Stimulated activated effector memory CD8-positive, alpha-beta T cell treated with anti-CD3 and anti-CD28 coated beads, Interleukin-12 subunit alpha, Interleukin-12 subunit beta, amount 100 ng/mL, for 72 hours (primary cell): ENCODE results near the gene ZNF165.
"Not testable (repeated sequence)": the region's sequence is repeated elsewhere in the genome, so short reads cannot be mapped to it uniquely, and the experiment has no call there.

Experiments
- ATAC-seq: fragments of 150-1000 bp; cut with Tn5 transposase; 2 replicates; pipeline ENCODE4 v1.10.0; 2021
- DNase-seq, 2 donors: peaks; one replicate each; pipeline ENCODE4 v3.0.0; 2021 to 2022; ENCODE audit warnings: low spot score in 2 of 2
- H3K27ac Mint-ChIP-seq: one replicate; pipeline ENCODE4 v1.8.0; 2022; ENCODE audit warnings: mild to moderate bottlenecking, mixed read lengths
- H3K36me3 Mint-ChIP-seq: one replicate; pipeline ENCODE4 v1.8.0; 2022; ENCODE audit warnings: mild to moderate bottlenecking, mixed read lengths
- H3K4me1 Mint-ChIP-seq: one replicate; pipeline ENCODE4 v1.8.0; 2022; ENCODE audit warnings: mixed read lengths
- H3K4me3 Mint-ChIP-seq: one replicate; pipeline ENCODE4 v1.8.0; 2022; ENCODE audit warnings: mild to moderate bottlenecking, mixed read lengths
- H3K9me3 Mint-ChIP-seq: one replicate; pipeline ENCODE4 v1.8.0; 2022; ENCODE audit warnings: mixed read lengths

Gene ZNF165

GRCh38 chr6:28104392-28105244, 24.2 kb downstream of the ZNF165 start:
- peak; percentile 73 to 90 for DNase-seq
- Mint-ChIP-seq H3K4me3 (peak overlapping the region; percentile 82), H3K9me3 (peaks cover 3% of the 10 kb centered on the region), H3K36me3 (no peaks in the 10 kb centered on the region), H3K27ac (peak overlapping the region; percentile 88), H3K4me1 (peaks cover 12% of the 10 kb centered on the region)
- peak; percentile 100 for ATAC-seq

GRCh38 chr6:28105245-28105639, 24.9 kb downstream of the ZNF165 start:
- Mint-ChIP-seq H3K27ac (peak overlapping the region; percentile 88), H3K4me1 (peaks cover 12% of the 10 kb centered on the region), H3K4me3 (peak overlapping the region; percentile 82), H3K9me3 (peaks cover 3% of the 10 kb centered on the region), H3K36me3 (no peaks in the 10 kb centered on the region)
- no peak for DNase-seq
- ATAC-seq = peak; percentile 24

GRCh38 chr6:28107506-28107905, 27.1 kb downstream of the ZNF165 start:
- no peak overlapping the region for H3K4me3 Mint-ChIP-seq
- H3K9me3 Mint-ChIP-seq = peaks cover 3% of the 10 kb centered on the region
- no peak overlapping the region for H3K27ac Mint-ChIP-seq
- H3K36me3 Mint-ChIP-seq = no peaks in the 10 kb centered on the region
- no peak for ATAC-seq
- no peak for DNase-seq
- H3K4me1 Mint-ChIP-seq = peaks cover 12% of the 10 kb centered on the region

GRCh38 chr6:28111964-28112363, 31.6 kb downstream of the ZNF165 start:
- Mint-ChIP-seq H3K4me3 (no peak overlapping the region), H3K27ac (no peak overlapping the region), H3K9me3 (no peaks in the 10 kb centered on the region), H3K4me1 (no peaks in the 10 kb centered on the region), H3K36me3 (peaks cover 18% of the 10 kb centered on the region)
- no peak for DNase-seq
- ATAC-seq = no peak

GRCh38 chr6:28115799-28116198, 35.4 kb downstream of the ZNF165 start:
- Mint-ChIP-seq H3K4me3 (no peak overlapping the region), H3K4me1 (no peaks in the 10 kb centered on the region), H3K27ac (no peak overlapping the region), H3K36me3 (peaks cover 53% of the 10 kb centered on the region), H3K9me3 (no peaks in the 10 kb centered on the region)
- DNase-seq = no peak
- no peak for ATAC-seq

- H3K4me1 Mint-ChIP-seq = no peaks in the 10 kb centered on the region
- no peak overlapping the region for H3K4me3 Mint-ChIP-seq
- no peaks in the 10 kb centered on the region for H3K9me3 Mint-ChIP-seq
- peaks cover 70% of the 10 kb centered on the region for H3K36me3 Mint-ChIP-seq
- ATAC-seq (no peak), DNase-seq (no peak)
- no peak overlapping the region for H3K27ac Mint-ChIP-seq
Measured at GRCh38 chr6:28117386-28118050, 37.1 kb downstream of the ZNF165 start.

GRCh38 chr6:28118217-28118616, 37.8 kb downstream of the ZNF165 start:
- Mint-ChIP-seq H3K4me1 (peaks cover 4% of the 10 kb centered on the region), H3K27ac (no peak overlapping the region), H3K9me3 (no peaks in the 10 kb centered on the region)

GRCh38 chr6:28121876-28122275, 41.5 kb downstream of the ZNF165 start:
- H3K36me3 Mint-ChIP-seq = peaks cover 75% of the 10 kb centered on the region
- no peak overlapping the region for H3K27ac Mint-ChIP-seq
- peaks cover 31% of the 10 kb centered on the region for H3K4me1 Mint-ChIP-seq
- no peaks in the 10 kb centered on the region for H3K9me3 Mint-ChIP-seq
- no peak for DNase-seq
- no peak for ATAC-seq
- H3K4me3 Mint-ChIP-seq = no peak overlapping the region

More at GRCh38 chr6:28118217-28118616, 37.8 kb downstream of the ZNF165 start:
- ATAC-seq = no peak
- H3K4me3 Mint-ChIP-seq = no peak overlapping the region
- peaks cover 77% of the 10 kb centered on the region for H3K36me3 Mint-ChIP-seq
- DNase-seq = no peak

GRCh38 chr6:28122283-28122682, 41.9 kb downstream of the ZNF165 start:
- not testable (repeated sequence) for H3K4me3 Mint-ChIP-seq, DNase-seq, H3K27ac Mint-ChIP-seq, ATAC-seq, H3K9me3 Mint-ChIP-seq
- Mint-ChIP-seq H3K4me1 (peaks cover 31% of the 10 kb centered on the region), H3K36me3 (peaks cover 75% of the 10 kb centered on the region)

- peaks cover 70% of the 10 kb centered on the region for H3K36me3 Mint-ChIP-seq
- ATAC-seq (peak; percentile 98), DNase-seq (peak; percentile 63 to 89)
- H3K4me3 Mint-ChIP-seq = peak within 1 kb of the TSS; percentile 86
- H3K4me1 Mint-ChIP-seq = peaks cover 45% of the 10 kb centered on the region
- peak within 1 kb of the TSS; percentile 87 for H3K27ac Mint-ChIP-seq
- no peaks in the 10 kb centered on the region for H3K9me3 Mint-ChIP-seq
Measured at GRCh38 chr6:28124350-28124970, 44.1 kb downstream of the ZNF165 start, which contains the start of gene ZSCAN16. TSS of gene ZSCAN16 (plus strand) at chr6:28124609. CDS start at chr6:28125444, 835 bp downstream.

- Mint-ChIP-seq H3K4me3 (peak overlapping the region; percentile 86), H3K9me3 (no peaks in the 10 kb centered on the region), H3K27ac (peak overlapping the region; percentile 87), H3K4me1 (peaks cover 46% of the 10 kb centered on the region), H3K36me3 (peaks cover 70% of the 10 kb centered on the region)
- ATAC-seq = no peak
- no peak for DNase-seq
Measured at GRCh38 chr6:28124971-28125353, 44.6 kb downstream of the ZNF165 start.

GRCh38 chr6:28125401-28125800, 45.0 kb downstream of the ZNF165 start:
- peaks cover 48% of the 10 kb centered on the region for H3K4me1 Mint-ChIP-seq
- ATAC-seq (no peak), DNase-seq (no peak)
- no peaks in the 10 kb centered on the region for H3K9me3 Mint-ChIP-seq
- H3K27ac Mint-ChIP-seq = peak overlapping the region; percentile 87
- peak overlapping the region; percentile 86 for H3K4me3 Mint-ChIP-seq
- peaks cover 70% of the 10 kb centered on the region for H3K36me3 Mint-ChIP-seq

- no peak for DNase-seq
- no peak for ATAC-seq
- Mint-ChIP-seq H3K4me3 (no peak overlapping the region), H3K4me1 (peaks cover 61% of the 10 kb centered on the region), H3K36me3 (peaks cover 63% of the 10 kb centered on the region), H3K27ac (peak overlapping the region; percentile 30), H3K9me3 (no peaks in the 10 kb centered on the region)
Measured at GRCh38 chr6:28134015-28134414, 53.6 kb downstream of the ZNF165 start.

- no peaks in the 10 kb centered on the region for H3K9me3 Mint-ChIP-seq
- H3K4me3 Mint-ChIP-seq = no peak overlapping the region
- peaks cover 56% of the 10 kb centered on the region for H3K36me3 Mint-ChIP-seq
- ATAC-seq = no peak
- peaks cover 56% of the 10 kb centered on the region for H3K4me1 Mint-ChIP-seq
- no peak for DNase-seq
- peak overlapping the region; percentile 30 for H3K27ac Mint-ChIP-seq
Measured at GRCh38 chr6:28134716-28135115, 54.3 kb downstream of the ZNF165 start.

GRCh38 chr6:28135393-28135792, 55.0 kb downstream of the ZNF165 start:
- H3K27ac Mint-ChIP-seq = peak overlapping the region; percentile 99
- H3K4me3 Mint-ChIP-seq = peak overlapping the region; percentile 93
- no peak for DNase-seq
- no peak for ATAC-seq
- peaks cover 58% of the 10 kb centered on the region for H3K4me1 Mint-ChIP-seq
- H3K36me3 Mint-ChIP-seq = peaks cover 49% of the 10 kb centered on the region
- H3K9me3 Mint-ChIP-seq = no peaks in the 10 kb centered on the region
